HFFc6 (cell line): Measurements from ENCODE around the gene SLC12A4. TPM values are rescaled to one million over a fixed set of nuclear protein-coding genes. Genes with fewer than 3 reads are reported as not detected.
A peak's percentile ranks its signal among the peaks of the same experiment; 100 is the strongest.

Source experiments
- DNase-seq: peaks from one replicate; pipeline ENCODE4 v3.0.0-alpha.2; 2018
- H3K27ac Mint-ChIP-seq: 2 replicates; pipeline ENCODE4 v1.8.0; 2020; ENCODE audit warnings: mild to moderate bottlenecking, mixed read lengths
- H3K27me3 Mint-ChIP-seq: 2 replicates; pipeline ENCODE4 v1.8.0; 2021; ENCODE audit warnings: mild to moderate bottlenecking, moderate library complexity, mixed read lengths; ENCODE audit not compliant: insufficient read depth
- H3K36me3 Mint-ChIP-seq: 2 replicates; pipeline ENCODE4 v1.8.0; 2021; ENCODE audit warnings: low read depth, mixed read lengths
- H3K4me1 Mint-ChIP-seq: 2 replicates; pipeline ENCODE4 v1.8.0; 2020; ENCODE audit warnings: low read depth, mixed read lengths
- H3K4me3 Mint-ChIP-seq: 2 replicates; pipeline ENCODE4 v1.8.0; 2020; ENCODE audit warnings: mild to moderate bottlenecking, moderate library complexity, mixed read lengths
- H3K9me3 Mint-ChIP-seq: 2 replicates; pipeline ENCODE4 v1.8.0; 2020; ENCODE audit warnings: mild to moderate bottlenecking, mixed read lengths
- total RNA-seq, 6 experiments: library from RNA; stranded (reverse); fragmentation: NEBNext Ultra II Directional; extraction: Animal tissue kit (Norgen Biotek cat#: 25700); gene quantifications; 2 replicates in 1 of 6; 3 replicates in 5 of 6; pipeline ENCODE4 v1.2.3, GENCODE V29; 2021
- TF ChIP-seq, protein P1 (sequence below): fragments of 200-600 bp; sonication (generic); IDR thresholded peaks from 2 replicates; pipeline ENCODE4 v1.5.0; 2021; ENCODE audit warnings: antibody characterized with exemption, mild to moderate bottlenecking

Gene SLC12A4
- total RNA-seq, 6 experiments from 2014 or later, result 89.8 to 113 (median 98.9) TPM

DNA sequence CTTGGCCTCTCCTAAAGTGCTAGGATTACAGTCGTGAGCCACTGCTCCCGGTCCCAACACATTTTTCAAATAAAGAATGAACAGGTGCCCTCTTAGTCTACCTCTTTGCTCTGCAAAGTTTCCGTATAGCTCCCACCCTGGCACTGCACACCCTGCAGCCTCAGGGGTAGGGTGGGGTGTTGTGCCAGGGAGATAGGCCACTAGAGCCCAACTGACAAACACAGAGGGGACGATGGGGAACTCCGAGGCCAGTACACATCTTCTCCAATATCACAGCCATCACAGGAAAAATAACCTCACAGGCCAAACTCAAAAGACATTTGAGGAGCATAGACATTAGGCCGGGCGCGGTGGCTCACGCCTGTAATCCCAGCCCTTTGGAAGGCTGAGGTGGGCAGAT is 2.7 kb upstream of the SLC12A4 start:
- Mint-ChIP-seq H3K4me1 (peaks cover 20% of the 10 kb centered on the region), H3K4me3 (no peak overlapping the region), H3K9me3 (no peaks in the 10 kb centered on the region), H3K27ac (no peak overlapping the region), H3K27me3 (peaks cover 12% of the 10 kb centered on the region), H3K36me3 (peaks cover 13% of the 10 kb centered on the region)
- TF ChIP-seq, protein P1, sequence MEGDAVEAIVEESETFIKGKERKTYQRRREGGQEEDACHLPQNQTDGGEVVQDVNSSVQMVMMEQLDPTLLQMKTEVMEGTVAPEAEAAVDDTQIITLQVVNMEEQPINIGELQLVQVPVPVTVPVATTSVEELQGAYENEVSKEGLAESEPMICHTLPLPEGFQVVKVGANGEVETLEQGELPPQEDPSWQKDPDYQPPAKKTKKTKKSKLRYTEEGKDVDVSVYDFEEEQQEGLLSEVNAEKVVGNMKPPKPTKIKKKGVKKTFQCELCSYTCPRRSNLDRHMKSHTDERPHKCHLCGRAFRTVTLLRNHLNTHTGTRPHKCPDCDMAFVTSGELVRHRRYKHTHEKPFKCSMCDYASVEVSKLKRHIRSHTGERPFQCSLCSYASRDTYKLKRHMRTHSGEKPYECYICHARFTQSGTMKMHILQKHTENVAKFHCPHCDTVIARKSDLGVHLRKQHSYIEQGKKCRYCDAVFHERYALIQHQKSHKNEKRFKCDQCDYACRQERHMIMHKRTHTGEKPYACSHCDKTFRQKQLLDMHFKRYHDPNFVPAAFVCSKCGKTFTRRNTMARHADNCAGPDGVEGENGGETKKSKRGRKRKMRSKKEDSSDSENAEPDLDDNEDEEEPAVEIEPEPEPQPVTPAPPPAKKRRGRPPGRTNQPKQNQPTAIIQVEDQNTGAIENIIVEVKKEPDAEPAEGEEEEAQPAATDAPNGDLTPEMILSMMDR, result no peak
- no peak for DNase-seq

DNA sequence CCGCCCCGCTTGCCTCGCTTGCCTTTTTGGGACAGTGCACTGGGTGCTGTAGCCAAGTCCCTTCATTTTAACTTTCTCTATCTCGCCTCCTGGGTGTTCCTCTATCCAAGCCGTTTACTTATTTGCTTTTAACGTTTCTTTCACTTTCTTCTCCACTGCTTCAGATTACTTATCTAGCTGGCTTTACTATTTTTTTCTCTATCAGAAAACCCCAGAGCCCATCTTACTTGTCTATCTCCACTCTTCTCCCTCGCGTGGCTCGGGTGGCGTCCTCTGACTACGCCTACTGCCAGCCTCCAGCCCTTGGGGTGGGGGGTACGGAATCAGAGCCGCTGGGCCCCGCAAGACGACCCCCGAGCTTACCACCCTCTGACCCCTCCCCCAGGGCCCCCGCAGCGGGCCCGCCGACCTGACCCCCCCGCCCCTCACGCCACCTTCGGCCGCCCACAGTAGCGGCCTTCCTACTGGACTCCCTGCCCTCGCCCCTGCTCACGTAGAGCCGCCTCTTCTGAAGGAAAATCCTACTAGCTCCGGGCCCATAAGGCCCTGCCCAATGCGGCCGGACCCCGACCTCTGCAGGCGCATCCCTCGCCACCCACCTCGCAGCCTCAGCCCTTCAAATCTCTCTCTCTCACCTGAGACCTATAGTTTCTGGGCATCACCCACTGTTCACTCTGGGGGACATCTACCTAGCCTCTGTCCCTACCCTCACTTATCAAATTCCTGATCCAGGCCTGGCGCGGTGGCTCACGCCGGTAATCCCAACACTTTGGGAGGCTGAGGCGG is 1.0 kb upstream of the SLC12A4 start:
- DNase-seq, result no peak
- peak overlapping the region; percentile 100 for H3K4me3 Mint-ChIP-seq
- peak overlapping the region; percentile 80 for H3K27ac Mint-ChIP-seq
- H3K4me1 Mint-ChIP-seq, result peaks cover 36% of the 10 kb centered on the region
- TF ChIP-seq, protein P1, result no peak
- H3K9me3 Mint-ChIP-seq, result no peaks in the 10 kb centered on the region
- H3K27me3 Mint-ChIP-seq, result peaks cover 8% of the 10 kb centered on the region
- peaks cover 29% of the 10 kb centered on the region for H3K36me3 Mint-ChIP-seq

DNA sequence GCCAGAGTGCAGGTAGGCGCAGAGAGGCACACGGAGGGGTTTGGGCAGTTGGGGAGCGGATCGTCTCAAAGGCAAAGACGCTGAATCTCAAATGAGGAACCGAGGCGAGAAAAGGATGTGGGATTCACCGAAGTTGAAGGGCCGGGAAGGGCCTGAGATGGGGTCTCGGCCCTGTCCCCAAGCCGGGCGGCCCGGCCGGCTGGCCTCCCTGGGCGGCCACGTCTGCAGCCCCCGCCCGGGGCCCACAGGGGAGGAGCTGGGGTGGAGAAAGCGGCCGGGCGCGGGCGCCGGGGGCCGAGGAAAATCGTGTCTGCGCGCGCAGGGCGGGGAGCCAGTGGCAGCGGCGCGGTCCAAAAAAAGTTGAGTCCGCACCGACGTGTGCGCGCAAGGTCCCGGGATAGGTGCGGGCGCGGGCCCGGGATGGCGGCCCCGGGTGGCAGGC is 458 bp downstream of the SLC12A4 start:
- TF ChIP-seq, protein P1, result no peak
- peaks cover 6% of the 10 kb centered on the region; the same call in 1 of the 2 replicates for H3K27me3 Mint-ChIP-seq
- H3K4me1 Mint-ChIP-seq, result peaks cover 42% of the 10 kb centered on the region
- H3K9me3 Mint-ChIP-seq, result no peaks in the 10 kb centered on the region
- H3K4me3 Mint-ChIP-seq, result peak overlapping the region; percentile 100
- no peak for DNase-seq
- peak overlapping the region; percentile 97 for H3K27ac Mint-ChIP-seq
- H3K36me3 Mint-ChIP-seq, result peaks cover 35% of the 10 kb centered on the region

DNA sequence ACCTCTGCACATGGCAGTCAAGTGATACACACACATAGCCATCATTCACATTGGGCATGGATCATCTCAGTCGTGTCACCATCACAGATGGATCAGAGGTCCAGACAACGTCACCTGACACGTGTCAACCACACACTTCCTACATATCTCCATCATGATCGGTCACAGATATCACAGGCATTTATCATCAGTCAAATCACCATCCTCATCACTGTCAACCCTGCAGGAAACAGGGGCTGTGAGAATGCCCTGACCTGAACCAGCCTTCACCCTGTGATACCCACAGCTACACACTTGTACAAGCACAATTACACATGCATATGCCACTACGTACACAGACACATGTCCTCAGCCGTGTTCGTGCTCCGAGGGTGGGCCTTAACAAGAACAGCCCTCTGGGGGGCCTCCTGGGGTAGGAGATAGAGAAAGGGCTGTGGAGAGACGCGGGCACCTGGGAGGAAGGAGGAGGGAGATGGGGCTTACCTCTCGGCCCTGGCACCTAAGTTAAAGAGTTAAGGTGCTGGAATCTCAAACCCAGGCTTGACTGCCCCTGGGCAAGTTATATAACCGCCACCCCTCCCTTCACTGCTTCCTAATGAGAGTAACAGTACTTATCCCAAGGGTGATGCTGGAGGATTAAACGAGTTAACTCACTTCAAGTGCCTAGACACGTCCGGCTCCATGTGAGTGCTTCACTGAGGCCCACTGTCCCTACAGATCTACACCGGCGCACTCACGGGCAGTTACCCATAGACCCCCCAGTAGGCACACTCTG is 1.1 kb downstream of the SLC12A4 start:
- H3K9me3 Mint-ChIP-seq, result no peaks in the 10 kb centered on the region
- H3K4me1 Mint-ChIP-seq, result peaks cover 48% of the 10 kb centered on the region
- peak; percentile 45 for DNase-seq
- peak overlapping the region; percentile 100 for H3K4me3 Mint-ChIP-seq
- H3K27me3 Mint-ChIP-seq, result peaks cover 5% of the 10 kb centered on the region; the same call in 1 of the 2 replicates
- peaks cover 41% of the 10 kb centered on the region for H3K36me3 Mint-ChIP-seq
- peak overlapping the region; percentile 97 for H3K27ac Mint-ChIP-seq
- TF ChIP-seq, protein P1, result no peak

DNA sequence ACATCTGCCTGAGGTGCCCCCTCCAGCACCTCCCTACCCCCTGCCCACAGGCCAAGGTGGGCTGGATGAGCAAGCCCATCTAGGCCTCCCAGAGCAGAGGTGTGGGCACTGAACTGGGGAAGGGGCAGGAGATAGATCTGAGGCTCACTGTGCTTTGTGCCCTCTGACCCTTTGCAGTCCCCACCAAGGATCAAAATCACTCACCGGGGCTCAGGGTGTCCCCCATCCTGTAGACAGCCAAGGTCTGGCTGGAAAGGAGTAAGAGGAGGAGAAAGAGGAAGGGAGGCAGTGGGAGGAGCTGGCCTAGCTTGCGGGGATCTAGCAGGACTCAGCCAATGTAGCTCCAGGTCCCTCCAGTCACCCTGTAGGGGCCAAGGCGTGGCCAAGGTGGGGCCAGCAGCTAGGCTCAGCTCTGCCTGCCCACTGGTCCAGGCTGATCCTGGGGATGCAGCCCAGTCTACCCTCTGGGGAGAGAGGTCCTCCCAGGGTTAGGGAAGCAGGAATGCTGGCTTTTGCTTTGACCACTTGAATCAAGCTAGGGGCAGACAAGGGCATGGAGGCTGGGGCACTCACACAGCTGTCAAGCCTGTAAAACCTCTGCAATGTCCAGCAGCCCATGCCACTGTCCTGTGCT is 1.8 kb downstream of the SLC12A4 start:
- Mint-ChIP-seq H3K36me3 (peaks cover 42% of the 10 kb centered on the region), H3K9me3 (no peaks in the 10 kb centered on the region), H3K4me3 (peak overlapping the region; percentile 100), H3K27me3 (peaks cover 5% of the 10 kb centered on the region; the same call in 1 of the 2 replicates), H3K4me1 (peaks cover 52% of the 10 kb centered on the region), H3K27ac (peak overlapping the region; percentile 97)
- peak; percentile 65 for DNase-seq
- TF ChIP-seq, protein P1, result no peak
